ENCODE measurements around the gene UHRF2.

UHRF2 gene

DNA sequence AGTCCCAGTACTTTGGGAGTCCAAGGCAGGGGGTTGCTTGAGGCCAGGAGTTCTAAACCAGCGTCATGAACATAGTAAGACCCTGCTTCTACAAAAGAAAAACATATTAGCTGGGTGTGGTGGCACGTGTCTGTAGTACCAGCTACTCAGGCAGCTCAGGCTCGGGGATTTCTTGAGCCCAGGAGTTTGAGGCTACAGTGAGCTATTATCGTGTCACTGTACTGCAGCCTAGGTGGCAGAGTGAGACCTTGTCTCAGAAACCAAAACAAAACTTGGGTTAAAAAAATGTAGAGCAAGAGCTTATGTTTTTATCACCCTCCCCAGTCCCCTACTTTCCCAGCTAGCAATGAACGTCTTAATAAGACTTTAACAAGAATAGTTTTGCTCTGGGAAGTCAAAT is 46.7 kb downstream of the UHRF2 start:
- Histone ChIP-seq H3K27me3 (ENCODE audit: low read depth, low read length) (no peaks in the 10 kb centered on the region), H3K4me1 (ENCODE audit: low read length) (peaks cover 3% of the 10 kb centered on the region), H3K36me3 (replicated peaks; ENCODE audit: low read depth, low read length) (peaks cover 7% of the 10 kb centered on the region), H3K4me2 (ENCODE audit: low read length) (no peak overlapping the region), H3K9me3 (ENCODE audit: insufficient read depth, low read length) (no peaks in the 10 kb centered on the region), H3K79me2 (ENCODE audit: low read length) (peaks cover 65% of the 10 kb centered on the region), H4K20me1 (ENCODE audit: insufficient read depth, low read length) (peaks cover 31% of the 10 kb centered on the region), H3K4me3 (ENCODE audit: low read length) (no peak overlapping the region), H3K27ac (ENCODE audit: low read length) (no peak overlapping the region), H3K9ac (ENCODE audit: low read length) (no peak overlapping the region), H2AFZ (ENCODE audit: low read depth, low read length) (no peak overlapping the region)
- no peak for TF ChIP-seq EZH2phosphoT487 (IDR thresholded peaks at IDR 0.05; ENCODE audit: low read depth)
- TF ChIP-seq, protein P1, sequence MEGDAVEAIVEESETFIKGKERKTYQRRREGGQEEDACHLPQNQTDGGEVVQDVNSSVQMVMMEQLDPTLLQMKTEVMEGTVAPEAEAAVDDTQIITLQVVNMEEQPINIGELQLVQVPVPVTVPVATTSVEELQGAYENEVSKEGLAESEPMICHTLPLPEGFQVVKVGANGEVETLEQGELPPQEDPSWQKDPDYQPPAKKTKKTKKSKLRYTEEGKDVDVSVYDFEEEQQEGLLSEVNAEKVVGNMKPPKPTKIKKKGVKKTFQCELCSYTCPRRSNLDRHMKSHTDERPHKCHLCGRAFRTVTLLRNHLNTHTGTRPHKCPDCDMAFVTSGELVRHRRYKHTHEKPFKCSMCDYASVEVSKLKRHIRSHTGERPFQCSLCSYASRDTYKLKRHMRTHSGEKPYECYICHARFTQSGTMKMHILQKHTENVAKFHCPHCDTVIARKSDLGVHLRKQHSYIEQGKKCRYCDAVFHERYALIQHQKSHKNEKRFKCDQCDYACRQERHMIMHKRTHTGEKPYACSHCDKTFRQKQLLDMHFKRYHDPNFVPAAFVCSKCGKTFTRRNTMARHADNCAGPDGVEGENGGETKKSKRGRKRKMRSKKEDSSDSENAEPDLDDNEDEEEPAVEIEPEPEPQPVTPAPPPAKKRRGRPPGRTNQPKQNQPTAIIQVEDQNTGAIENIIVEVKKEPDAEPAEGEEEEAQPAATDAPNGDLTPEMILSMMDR (IDR thresholded peaks at IDR 0.05; ENCODE audit: low read depth, low read length) = no peak

DNA sequence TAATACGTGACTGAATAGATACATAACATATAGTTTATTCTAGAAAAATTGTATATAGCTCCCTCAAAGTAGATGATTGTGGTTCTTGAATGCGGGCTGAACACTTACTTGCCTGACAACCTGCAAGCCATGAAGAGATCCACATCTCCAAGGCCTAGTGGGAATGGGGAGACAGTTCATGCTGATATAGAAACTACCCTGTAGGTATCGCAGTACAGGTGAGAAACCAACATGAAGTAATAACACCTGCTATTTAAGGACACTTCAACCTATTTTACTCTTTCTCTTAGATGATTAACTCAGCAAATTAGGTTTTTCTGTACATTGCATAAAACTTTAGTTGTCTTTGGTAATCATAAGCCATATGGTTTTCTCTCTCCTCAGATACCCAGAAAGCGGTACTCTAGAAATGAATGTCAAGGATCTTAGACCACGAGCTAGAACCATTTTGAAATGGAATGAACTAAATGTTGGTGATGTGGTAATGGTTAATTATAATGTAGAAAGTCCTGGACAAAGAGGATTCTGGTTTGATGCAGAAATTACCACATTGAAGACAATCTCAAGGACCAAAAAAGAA is 47.3 kb downstream of the UHRF2 start:
- Histone ChIP-seq H2AFZ (ENCODE audit: low read depth, low read length) (no peak overlapping the region), H3K79me2 (ENCODE audit: low read length) (peaks cover 62% of the 10 kb centered on the region), H3K4me3 (ENCODE audit: low read length) (no peak overlapping the region), H4K20me1 (ENCODE audit: insufficient read depth, low read length) (peaks cover 29% of the 10 kb centered on the region), H3K27ac (ENCODE audit: low read length) (no peak overlapping the region), H3K4me1 (ENCODE audit: low read length) (peaks cover 3% of the 10 kb centered on the region), H3K9me3 (ENCODE audit: insufficient read depth, low read length) (no peaks in the 10 kb centered on the region), H3K27me3 (ENCODE audit: low read depth, low read length) (no peaks in the 10 kb centered on the region), H3K9ac (ENCODE audit: low read length) (no peak overlapping the region), H3K36me3 (replicated peaks; ENCODE audit: low read depth, low read length) (peaks cover 4% of the 10 kb centered on the region), H3K4me2 (ENCODE audit: low read length) (no peak overlapping the region)
- TF ChIP-seq EZH2phosphoT487 (IDR thresholded peaks at IDR 0.05; ENCODE audit: low read depth) = no peak
- TF ChIP-seq, protein P1 (IDR thresholded peaks at IDR 0.05; ENCODE audit: low read depth, low read length) = no peak

DNA sequence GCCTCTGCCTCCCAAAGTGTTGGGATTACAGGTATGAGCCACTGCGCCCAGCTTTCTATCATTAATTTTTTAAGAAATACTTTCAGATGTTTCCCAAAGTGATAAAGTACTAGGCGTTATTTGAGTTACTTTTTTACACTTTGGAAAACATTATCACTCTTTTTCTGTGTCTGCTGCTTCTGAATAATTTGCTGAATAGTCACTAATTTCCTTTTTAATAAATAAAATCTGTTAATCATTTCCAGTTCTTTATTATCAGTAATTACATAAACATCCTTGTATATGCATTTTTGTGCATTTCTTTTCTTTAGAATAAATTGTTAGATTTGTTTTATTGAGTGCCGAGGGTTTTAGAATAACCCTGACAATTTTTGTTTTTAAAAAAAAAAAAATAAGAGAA is 48.6 kb downstream of the UHRF2 start:
- Histone ChIP-seq H3K36me3 (replicated peaks; ENCODE audit: low read depth, low read length) (peaks cover 7% of the 10 kb centered on the region), H3K4me2 (ENCODE audit: low read length) (no peak overlapping the region), H3K9me3 (ENCODE audit: insufficient read depth, low read length) (no peaks in the 10 kb centered on the region), H3K4me1 (ENCODE audit: low read length) (peaks cover 3% of the 10 kb centered on the region), H3K4me3 (ENCODE audit: low read length) (no peak overlapping the region), H3K27me3 (ENCODE audit: low read depth, low read length) (no peaks in the 10 kb centered on the region), H3K9ac (ENCODE audit: low read length) (no peak overlapping the region), H2AFZ (ENCODE audit: low read depth, low read length) (no peak overlapping the region), H3K27ac (ENCODE audit: low read length) (no peak overlapping the region), H4K20me1 (ENCODE audit: insufficient read depth, low read length) (peaks cover 23% of the 10 kb centered on the region), H3K79me2 (ENCODE audit: low read length) (peaks cover 54% of the 10 kb centered on the region)
- TF ChIP-seq, protein P1 (IDR thresholded peaks at IDR 0.05; ENCODE audit: low read depth, low read length) = no peak
- no peak for TF ChIP-seq EZH2phosphoT487 (IDR thresholded peaks at IDR 0.05; ENCODE audit: low read depth)

DNA sequence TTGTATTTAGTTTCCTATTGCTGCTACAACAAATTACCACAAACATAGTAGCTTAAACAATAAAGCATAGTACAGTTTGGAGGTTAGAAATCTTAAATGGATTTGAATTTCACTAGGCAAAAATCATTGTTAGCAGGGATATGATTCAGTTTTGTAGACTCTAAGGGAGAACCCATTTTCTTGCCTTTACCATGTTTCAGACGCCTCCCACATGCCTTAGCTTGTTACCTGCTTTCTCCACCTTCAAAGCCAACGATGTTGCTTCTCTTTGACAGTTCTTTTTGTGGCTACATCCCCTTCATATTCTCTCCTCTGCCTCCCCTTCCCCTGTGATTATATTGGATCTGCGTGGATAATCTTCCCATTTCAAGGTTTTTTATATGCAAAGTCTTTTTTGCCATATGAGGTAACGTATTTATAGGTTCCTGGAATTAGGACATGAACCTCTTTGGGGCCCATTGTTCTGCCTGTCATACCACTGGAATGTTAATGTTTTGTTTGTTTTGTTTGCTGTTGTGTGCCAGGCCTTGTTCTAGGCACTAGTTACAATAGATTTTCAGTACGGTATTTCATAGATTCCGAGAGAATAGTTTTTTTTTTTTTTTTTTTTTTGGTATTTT is 54.1 kb downstream of the UHRF2 start:
- H3K36me3 ChIP-seq (replicated peaks; ENCODE audit: low read depth, low read length) = peaks cover 8% of the 10 kb centered on the region
- H4K20me1 ChIP-seq (ENCODE audit: insufficient read depth, low read length) = peaks cover 16% of the 10 kb centered on the region
- H3K27ac ChIP-seq (ENCODE audit: low read length) = no peak overlapping the region
- no peaks in the 10 kb centered on the region for H3K27me3 ChIP-seq (ENCODE audit: low read depth, low read length)
- no peak overlapping the region for H2AFZ ChIP-seq (ENCODE audit: low read depth, low read length)
- no peaks in the 10 kb centered on the region for H3K9me3 ChIP-seq (ENCODE audit: insufficient read depth, low read length)
- no peak overlapping the region for H3K4me3 ChIP-seq (ENCODE audit: low read length)
- H3K9ac ChIP-seq (ENCODE audit: low read length) = no peak overlapping the region
- TF ChIP-seq, protein P1 (IDR thresholded peaks at IDR 0.05; ENCODE audit: low read depth, low read length) = no peak
- TF ChIP-seq EZH2phosphoT487 (IDR thresholded peaks at IDR 0.05; ENCODE audit: low read depth) = no peak
- peaks cover 2% of the 10 kb centered on the region; the same call in 1 of the 2 replicates for H3K4me1 ChIP-seq (ENCODE audit: low read length)
- no peak overlapping the region for H3K4me2 ChIP-seq (ENCODE audit: low read length)
- H3K79me2 ChIP-seq (ENCODE audit: low read length) = peaks cover 32% of the 10 kb centered on the region
